ENCODE data around the gene TULP4. TPM values are rescaled to one million over a fixed set of nuclear protein-coding genes. Genes with fewer than 3 reads are reported as not detected.

TULP4 gene
- total RNA-seq, 6 donors from 2014 or later, result 78.7 to 150 (median 94.4) TPM

DNA sequence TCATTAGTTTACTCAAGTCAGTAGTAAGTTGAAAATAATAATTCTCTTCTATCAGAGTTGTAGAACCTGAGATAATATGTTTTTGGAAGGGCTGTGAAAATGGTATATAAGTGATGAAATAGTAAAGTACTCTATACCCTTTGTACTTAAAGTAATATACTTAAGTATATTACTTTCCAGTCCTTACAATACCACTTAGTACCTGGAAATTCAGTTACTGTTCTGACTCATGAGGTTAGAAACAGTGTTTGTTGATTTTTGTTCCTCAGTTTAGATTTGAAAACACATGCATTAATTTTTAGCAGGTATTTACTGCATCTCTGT lies 10.1 kb downstream of the TULP4 start:
- Histone ChIP-seq H3K4me3 (no peak overlapping the region), H3K4me1 (peaks cover 8 to 21% (median 13%) of the 10 kb centered on the region in 4 donors), H3K9me3 (no peaks in the 10 kb centered on the region), H3K36me3 (no peaks in the 10 kb centered on the region), H3K27me3 (no peaks in the 10 kb centered on the region), H3K27ac (no peak overlapping the region)
- ATAC-seq (ENCODE audit: low FRiP score in 2 of 2) (no peak), DNase-seq (no peak)
- TF ChIP-seq EP300 (IDR thresholded peaks at IDR 0.05) (no peak), POLR2A (IDR thresholded peaks at IDR 0.05) (no peak), POLR2AphosphoS5 (IDR thresholded peaks at IDR 0.05) (no peak)
- TF ChIP-seq, protein P1, sequence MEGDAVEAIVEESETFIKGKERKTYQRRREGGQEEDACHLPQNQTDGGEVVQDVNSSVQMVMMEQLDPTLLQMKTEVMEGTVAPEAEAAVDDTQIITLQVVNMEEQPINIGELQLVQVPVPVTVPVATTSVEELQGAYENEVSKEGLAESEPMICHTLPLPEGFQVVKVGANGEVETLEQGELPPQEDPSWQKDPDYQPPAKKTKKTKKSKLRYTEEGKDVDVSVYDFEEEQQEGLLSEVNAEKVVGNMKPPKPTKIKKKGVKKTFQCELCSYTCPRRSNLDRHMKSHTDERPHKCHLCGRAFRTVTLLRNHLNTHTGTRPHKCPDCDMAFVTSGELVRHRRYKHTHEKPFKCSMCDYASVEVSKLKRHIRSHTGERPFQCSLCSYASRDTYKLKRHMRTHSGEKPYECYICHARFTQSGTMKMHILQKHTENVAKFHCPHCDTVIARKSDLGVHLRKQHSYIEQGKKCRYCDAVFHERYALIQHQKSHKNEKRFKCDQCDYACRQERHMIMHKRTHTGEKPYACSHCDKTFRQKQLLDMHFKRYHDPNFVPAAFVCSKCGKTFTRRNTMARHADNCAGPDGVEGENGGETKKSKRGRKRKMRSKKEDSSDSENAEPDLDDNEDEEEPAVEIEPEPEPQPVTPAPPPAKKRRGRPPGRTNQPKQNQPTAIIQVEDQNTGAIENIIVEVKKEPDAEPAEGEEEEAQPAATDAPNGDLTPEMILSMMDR (IDR thresholded peaks at IDR 0.05), result no peak

DNA sequence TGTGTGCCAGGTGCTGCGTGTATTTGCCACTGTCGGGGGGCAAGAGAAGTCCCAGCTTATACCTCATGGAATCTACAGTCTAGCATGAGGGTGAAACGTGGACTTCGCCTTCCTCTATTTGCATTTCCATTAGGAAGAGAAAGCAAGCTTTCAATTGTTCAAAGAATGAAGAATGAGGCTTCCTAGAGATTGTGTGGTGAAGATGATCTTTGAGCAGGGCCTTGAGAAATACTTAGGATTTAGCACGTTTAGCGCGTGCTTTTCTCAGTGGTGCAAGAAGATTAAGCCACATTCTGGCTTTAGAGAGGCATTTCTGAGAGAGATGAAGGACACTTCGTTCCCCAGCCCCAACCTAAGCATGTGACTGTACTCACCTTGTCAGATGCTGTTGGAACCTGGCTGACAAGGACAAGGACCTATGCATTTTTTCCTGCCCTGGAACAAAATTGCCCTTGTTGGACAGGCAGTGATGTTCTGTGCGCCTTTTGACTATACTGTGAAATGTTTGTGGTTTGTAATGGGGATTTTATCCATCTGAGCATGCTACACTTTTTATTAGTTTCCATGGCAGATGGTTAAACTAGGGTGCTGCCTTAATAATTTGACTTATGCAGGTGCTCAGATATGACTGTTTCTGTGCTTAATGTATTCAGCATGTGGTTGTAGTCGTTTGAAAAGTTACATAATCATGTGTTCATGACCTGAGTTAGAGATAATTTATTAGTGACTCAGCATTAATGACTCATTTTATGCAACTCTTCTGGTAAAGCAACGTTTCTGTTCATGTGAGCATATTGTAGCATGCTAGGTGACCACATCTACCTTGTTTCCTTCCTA lies 10.7 kb downstream of the TULP4 start:
- ATAC-seq (ENCODE audit: low FRiP score in 2 of 2) (peak in 1 of 2 donors; percentile 68), DNase-seq (no peak)
- Histone ChIP-seq H3K27ac (no peak overlapping the region), H3K4me1 (peaks cover 8 to 21% (median 13%) of the 10 kb centered on the region in 4 donors), H3K36me3 (no peaks in the 10 kb centered on the region), H3K27me3 (no peaks in the 10 kb centered on the region), H3K9me3 (no peaks in the 10 kb centered on the region), H3K4me3 (no peak overlapping the region)
- TF ChIP-seq, protein P1 (IDR thresholded peaks at IDR 0.05), result no peak
- TF ChIP-seq EP300 (IDR thresholded peaks at IDR 0.05), result no peak
- WGBS, 2 donors, result 68 to 74% methylated on average over 11 of the region's 11 CpGs

DNA sequence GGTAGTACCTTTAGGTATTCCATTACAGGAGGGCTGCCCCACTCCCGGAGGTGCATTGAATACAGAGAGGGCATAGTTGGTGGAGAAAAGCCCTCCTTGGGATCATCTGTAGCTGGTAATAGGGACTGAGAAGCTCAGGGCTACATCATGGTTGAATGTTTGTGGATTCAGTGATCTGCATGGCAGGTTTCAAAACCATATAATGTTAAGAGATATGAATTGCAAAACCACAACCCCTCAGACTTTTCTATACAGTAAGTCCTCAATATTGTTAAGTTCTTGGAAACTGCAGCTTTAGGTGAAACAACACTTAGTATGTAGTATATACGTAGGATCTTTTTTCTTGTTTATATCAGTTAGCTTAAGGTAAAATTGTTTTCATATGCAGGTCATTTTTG lies 11.3 kb downstream of the TULP4 start:
- TF ChIP-seq, protein P1 (IDR thresholded peaks at IDR 0.05), result no peak
- TF ChIP-seq POLR2AphosphoS5 (IDR thresholded peaks at IDR 0.05) (no peak), POLR2A (IDR thresholded peaks at IDR 0.05) (no peak), EP300 (IDR thresholded peaks at IDR 0.05) (no peak)
- no peak for ATAC-seq (ENCODE audit: low FRiP score in 2 of 2)
- WGBS, 2 donors, result 90 to 94% methylated on average over 2 of the region's 2 CpGs

DNA sequence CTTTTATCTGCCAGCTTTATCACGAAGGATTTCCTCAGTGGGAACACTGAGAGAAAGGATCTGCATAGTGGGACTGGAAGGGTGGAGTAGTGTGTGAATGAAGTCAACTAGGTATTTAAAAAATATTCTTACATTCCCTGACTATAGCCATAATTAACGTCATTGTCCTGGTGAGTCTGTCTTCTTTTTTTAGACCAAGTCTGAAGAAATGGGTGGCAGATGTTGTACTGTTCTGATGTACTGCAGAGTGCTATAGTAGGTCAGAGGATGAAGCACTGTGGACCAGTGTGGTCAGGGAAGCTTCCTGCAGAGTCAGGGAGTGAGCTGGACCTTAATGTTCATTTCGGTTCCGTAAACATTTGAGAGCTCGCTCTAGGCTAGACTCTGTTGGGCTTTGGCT lies 11.9 kb downstream of the TULP4 start:
- Histone ChIP-seq H3K4me1 (peaks cover 11 to 25% (median 17%) of the 10 kb centered on the region in 4 donors), H3K27me3 (no peaks in the 10 kb centered on the region), H3K27ac (no peak overlapping the region), H3K4me3 (no peak overlapping the region), H3K9me3 (no peaks in the 10 kb centered on the region), H3K36me3 (no peaks in the 10 kb centered on the region)
- no peak for TF ChIP-seq EP300 (IDR thresholded peaks at IDR 0.05)
- TF ChIP-seq POLR2A (IDR thresholded peaks at IDR 0.05), result no peak
- TF ChIP-seq, protein P1 (IDR thresholded peaks at IDR 0.05), result no peak
- no peak for TF ChIP-seq POLR2AphosphoS5 (IDR thresholded peaks at IDR 0.05)
- peak in 1 of 2 donors; percentile 41 for ATAC-seq (ENCODE audit: low FRiP score in 2 of 2)
- no peak for DNase-seq
- WGBS, 2 donors, result 75 to 86% methylated on average over 5 of the region's 5 CpGs

More for the DNA sequence above, 11.3 kb downstream of the TULP4 start:
- no peaks in the 10 kb centered on the region for H3K27me3 ChIP-seq
- no peak overlapping the region for H3K4me3 ChIP-seq
- H3K36me3 ChIP-seq, result no peaks in the 10 kb centered on the region
- DNase-seq, result no peak
- H3K27ac ChIP-seq, result no peak overlapping the region
- no peaks in the 10 kb centered on the region for H3K9me3 ChIP-seq
- peaks cover 11 to 25% (median 15%) of the 10 kb centered on the region in 4 donors for H3K4me1 ChIP-seq

DNA sequence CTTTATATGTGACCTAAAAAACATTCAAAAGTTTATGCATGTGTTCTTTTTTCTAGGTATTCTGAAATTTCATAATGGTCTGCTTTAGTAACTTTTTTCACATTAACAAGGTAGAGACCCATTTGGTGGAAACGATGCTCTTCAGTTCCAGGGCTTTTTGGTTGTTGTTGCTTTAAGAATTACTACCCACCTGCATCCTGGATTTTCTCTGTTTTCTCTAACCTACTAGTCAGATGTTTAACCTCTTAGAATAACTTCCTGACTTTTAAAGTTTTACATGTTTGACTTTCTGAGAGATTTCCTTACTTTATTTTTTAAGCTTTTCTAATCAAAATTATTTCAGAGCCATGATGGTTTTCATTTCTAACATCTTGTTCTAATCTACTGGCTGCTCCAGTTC lies 14.9 kb downstream of the TULP4 start:
- ATAC-seq (ENCODE audit: low FRiP score in 2 of 2) (no peak), DNase-seq (no peak)
- no peaks in the 10 kb centered on the region for H3K36me3 ChIP-seq
- H3K4me1 ChIP-seq, result peaks cover 11 to 21% (median 14%) of the 10 kb centered on the region in 4 donors
- no peak overlapping the region for H3K4me3 ChIP-seq
- WGBS, 2 donors, result 75 to 90% methylated on average over 1 of the region's 1 CpG
- TF ChIP-seq POLR2AphosphoS5 (IDR thresholded peaks at IDR 0.05) (no peak), EP300 (IDR thresholded peaks at IDR 0.05) (no peak)
- no peaks in the 10 kb centered on the region for H3K27me3 ChIP-seq
- no peak overlapping the region for H3K27ac ChIP-seq
- no peaks in the 10 kb centered on the region for H3K9me3 ChIP-seq

Data from upper lobe of left lung (tissue), 6 donors.